Stimulated activated CD8-positive, alpha-beta memory T cell treated with anti-CD3 and anti-CD28 coated beads, Interleukin-12 subunit alpha, Interleukin-12 subunit beta, amount 100 ng/mL, for 24 hours (primary cell): ENCODE data around the gene GRID1.
"Not testable (repeated sequence)": the region's sequence is repeated elsewhere in the genome, so short reads cannot be mapped to it uniquely, and the experiment has no call there.

ENCODE experiments used
- DNase-seq: peaks from one replicate; pipeline ENCODE4 v3.0.0-alpha.2; 2020; ENCODE audit errors: extremely low read depth

GRID1 gene

DNA sequence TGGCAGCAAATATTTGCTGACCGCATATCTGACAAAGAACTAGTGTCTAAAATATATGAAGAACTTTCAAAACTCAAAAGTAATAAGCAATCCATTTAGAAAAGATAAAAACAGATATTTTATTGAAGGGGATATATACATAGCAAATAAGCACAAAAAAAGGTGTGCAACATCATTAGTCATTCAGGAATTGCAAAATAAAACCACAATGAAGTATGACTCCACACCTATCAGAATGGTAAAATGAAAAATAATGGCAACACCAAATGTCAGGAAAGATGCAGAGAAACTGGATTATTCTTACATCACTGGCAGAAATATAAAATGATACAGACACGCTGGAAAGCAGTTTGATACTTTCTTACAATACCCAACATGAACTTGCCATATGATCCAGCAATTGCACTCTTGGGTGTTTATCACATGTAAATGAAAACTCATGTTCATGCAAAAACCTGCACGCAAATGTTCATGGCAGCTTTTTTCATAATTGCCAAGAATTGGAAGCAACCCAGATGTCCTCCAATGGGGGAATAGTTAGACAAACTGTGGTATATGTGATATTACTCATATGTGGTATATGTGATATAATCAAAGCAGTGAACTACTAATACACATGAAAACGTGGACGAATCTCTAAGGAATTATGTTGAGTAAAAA lies 645.5 kb downstream of the GRID1 start:
- DNase-seq = no peak

DNA sequence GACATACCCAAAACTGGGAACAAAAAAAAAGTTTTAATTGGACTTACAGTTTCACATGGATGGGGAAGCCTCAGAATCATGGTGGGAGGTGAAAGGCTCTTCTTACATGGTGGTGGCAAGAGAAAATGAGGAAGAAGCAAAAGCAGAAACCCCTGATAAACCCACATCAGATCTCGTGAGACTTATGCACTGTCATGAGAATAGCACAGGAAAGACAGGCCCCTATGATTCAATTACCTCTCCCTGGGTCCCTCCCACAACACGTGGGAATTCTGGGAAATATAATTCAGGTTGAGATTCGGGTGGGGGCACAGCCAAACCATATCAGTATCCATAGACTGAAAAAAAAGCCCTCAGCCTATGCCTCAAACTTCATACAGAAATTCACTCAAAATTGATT lies 647.2 kb downstream of the GRID1 start:
- no peak for DNase-seq

- no peak for DNase-seq
Measured at GRCh38 chr10:85713885-85714284, 652.7 kb downstream of the GRID1 start.

DNA sequence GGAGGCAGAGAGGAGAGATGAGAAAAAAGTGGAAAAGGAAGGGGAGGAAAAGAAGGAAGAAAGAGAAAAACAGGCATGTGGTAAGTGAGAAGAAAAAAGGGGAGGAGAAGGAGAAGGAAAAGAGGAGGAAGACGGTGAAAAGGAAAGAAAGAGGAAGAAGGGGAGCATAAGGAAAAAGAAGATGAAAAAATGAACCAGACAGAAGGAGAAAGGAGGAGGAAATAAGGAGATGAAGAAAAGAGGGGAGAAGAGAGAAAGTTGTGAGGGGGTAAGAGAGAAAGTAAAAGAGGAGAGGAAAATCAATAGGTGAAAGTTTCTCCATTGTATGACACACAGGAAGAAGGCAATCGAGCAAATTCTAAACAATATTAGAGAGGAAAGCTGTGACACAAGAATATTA lies 663.8 kb downstream of the GRID1 start:
- no peak for DNase-seq

DNA sequence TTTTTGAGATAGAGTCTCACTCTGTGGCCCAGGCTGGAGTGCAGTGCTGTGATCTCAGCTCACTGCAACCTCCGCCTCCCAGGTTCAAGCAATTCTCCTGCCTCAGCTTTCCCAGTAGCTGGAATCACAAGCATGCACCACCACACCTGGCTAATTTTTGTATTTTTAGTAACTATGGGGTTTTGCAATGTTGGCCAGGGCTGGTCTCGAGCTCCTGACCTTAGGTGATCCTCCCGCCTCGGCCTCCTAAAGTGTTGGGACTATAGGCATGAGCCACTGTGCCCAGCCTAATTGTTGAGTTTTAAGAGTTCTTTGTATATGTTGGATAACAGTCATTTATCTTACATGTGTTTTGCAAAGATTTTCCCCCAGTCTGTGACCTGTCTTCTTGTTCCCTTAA lies 667.5 kb downstream of the GRID1 start:
- not testable (repeated sequence) for DNase-seq

GRCh38 chr10:85696893-85697292 lies 669.7 kb downstream of the GRID1 start:
- DNase-seq = no peak

GRCh38 chr10:85682621-85683020 lies 684.0 kb downstream of the GRID1 start:
- no peak for DNase-seq

DNA sequence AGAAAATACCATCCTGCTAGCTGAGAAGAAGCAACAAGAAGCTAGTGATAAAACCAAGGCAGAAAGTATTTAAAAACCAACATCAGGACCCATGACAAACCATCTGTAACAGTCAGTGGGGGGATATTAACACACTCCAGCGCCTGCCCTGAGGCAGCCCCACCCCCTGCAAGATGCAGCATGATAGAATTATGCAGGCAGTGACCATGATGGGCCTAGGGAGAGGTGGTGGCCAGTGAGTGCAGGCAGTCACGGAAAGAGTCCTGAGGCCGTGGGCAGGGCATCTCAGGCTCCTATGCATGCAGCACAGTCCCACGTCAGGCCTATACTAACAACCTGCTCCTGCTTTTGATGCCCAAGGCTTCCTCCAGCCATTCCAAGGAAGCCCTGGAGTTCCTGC lies 686.9 kb downstream of the GRID1 start:
- no peak for DNase-seq

DNA sequence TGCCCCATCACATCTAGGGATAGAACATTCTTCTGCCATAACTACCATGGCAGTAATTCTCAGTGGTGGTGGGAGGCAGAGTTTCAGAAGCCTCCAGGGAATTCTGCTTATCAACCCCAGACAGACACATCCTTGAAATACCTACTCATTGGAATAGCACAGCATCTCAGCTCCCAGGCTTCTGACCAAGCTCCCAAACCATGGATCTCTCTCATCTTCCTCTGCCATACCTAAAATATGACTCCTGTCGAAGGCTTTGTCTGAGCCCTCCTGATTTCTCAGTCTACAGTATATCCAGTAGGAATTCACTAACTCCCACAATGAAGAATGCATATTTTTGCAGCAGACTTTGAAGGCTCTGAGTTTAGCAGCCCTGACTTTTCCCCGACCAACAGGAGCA lies 687.5 kb downstream of the GRID1 start:
- no peak for DNase-seq

- DNase-seq = no peak
Measured at GRCh38 chr10:85674851-85675250, 691.7 kb downstream of the GRID1 start.

GRCh38 chr10:85673270-85673669 lies 693.3 kb downstream of the GRID1 start:
- no peak for DNase-seq

GRCh38 chr10:85671530-85671929 lies 695.1 kb downstream of the GRID1 start:
- DNase-seq = no peak

- no peak for DNase-seq
Measured at GRCh38 chr10:85668522-85668921, 698.1 kb downstream of the GRID1 start.

- no peak for DNase-seq
Measured at GRCh38 chr10:85667638-85668233, 698.9 kb downstream of the GRID1 start.

DNA sequence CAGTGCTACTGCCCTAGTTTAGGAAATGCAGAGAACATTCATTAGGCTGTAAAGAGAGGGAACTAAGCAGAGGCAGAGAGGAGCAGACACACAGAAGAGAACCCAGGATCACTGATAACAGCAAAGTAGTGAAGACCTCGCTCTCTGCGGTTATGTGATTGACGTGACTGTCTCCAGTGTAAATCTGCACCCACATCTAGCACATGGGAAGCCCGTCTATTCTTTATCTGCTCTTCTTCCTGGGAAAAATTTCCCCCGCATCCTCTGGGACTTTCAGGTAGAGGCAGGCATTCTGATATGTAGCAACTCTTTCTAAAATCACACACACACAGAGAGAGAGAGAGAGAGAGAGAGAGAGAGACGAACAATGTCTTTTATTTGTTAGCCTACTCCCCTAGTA lies 699.6 kb downstream of the GRID1 start:
- DNase-seq = no peak

DNA sequence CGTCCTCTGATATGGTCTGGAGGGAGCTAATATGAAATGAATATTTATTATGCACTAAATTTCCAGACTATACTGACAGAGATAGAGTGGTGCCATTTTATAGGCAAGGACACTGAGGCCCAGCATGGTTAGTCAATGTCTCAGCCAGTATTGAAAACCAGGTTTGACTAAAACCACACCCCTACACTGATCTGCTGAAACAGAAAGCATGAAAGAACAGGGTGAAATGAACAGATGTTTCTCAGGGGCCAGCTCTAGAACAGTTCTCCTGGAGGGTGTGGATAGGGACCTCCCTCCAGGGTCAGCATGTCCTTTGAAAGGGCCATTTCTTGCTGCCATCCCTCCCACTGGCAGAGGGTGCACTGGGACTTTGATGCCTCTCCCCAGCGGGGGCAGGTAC lies 700.5 kb downstream of the GRID1 start:
- DNase-seq = no peak

DNA sequence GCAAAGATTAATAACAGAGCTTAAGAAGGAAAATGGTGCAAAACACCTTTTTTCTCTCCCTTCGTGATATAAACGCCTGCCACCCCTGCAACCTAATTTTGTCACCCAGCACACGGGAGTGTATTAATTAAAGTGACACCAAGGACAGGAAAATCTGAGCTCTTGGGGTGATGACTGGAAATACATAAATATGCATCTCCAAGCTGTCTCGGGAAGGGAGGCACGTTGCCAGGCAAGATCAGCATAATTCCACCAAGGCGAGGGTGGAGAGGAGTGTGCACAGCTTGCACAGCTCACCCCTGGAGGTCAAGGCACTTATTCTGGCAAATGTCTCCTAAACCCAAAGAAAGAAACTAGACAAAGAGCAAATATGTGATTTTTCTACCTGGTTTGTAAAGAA lies 700.9 kb downstream of the GRID1 start:
- DNase-seq = no peak

DNA sequence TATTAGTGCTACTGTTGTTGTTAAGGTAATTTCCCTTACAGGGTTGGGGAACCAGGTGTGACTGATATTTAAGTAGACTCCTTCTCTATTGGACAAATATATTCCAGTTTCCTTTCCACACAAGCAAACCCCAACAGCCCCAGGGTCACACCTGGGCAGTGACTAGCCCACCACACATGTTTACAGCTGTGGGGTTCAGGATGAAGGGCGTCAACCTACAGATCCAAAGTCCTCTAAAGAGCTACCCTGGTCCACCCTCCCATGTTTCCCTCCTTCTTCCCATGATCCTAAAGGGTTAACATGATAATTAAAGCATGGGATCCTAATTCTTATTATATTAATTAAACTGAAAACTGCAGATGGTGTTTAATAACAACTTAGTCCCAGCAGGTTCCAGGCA lies 701.5 kb downstream of the GRID1 start:
- DNase-seq = no peak

- no peak for DNase-seq
Measured at GRCh38 chr10:85661123-85661522, 705.5 kb downstream of the GRID1 start.

GRCh38 chr10:85659331-85659730 lies 707.3 kb downstream of the GRID1 start:
- no peak for DNase-seq

GRCh38 chr10:85658518-85658917 lies 708.1 kb downstream of the GRID1 start:
- DNase-seq = no peak

- no peak for DNase-seq
Measured at GRCh38 chr10:85657476-85658113, 709.0 kb downstream of the GRID1 start.

- DNase-seq = no peak
Measured at GRCh38 chr10:85655411-85655810, 711.2 kb downstream of the GRID1 start.

DNA sequence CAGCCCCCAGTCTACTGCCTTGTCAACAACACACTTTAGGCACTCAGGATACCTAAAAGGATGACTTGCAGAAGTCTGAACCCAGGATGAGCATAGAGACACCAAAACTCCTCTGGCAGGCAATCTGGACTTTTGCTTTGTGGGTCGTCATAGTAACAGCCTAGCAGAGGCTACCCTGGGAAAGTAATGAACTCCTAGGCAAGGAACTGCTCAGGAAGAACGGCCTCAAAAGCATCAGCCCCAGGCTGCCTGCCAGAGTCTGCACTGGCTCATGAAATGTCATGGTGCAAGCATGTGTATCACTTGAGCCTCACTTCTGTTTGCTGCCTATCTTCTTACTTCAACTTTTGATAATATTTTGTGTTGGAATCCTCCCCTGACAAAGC lies 715.1 kb downstream of the GRID1 start:
- DNase-seq = no peak
